GM12878 (cell line): ENCODE data around the gene ADAMTS7. TPM values are rescaled to one million over a fixed set of nuclear protein-coding genes. Genes with fewer than 3 reads are reported as not detected.

Experiments used
- ATAC-seq: fragments of 200-7000 bp; cut with Tn5 transposase; 3 replicates; pipeline ENCODE4 v1.9.1; 2020; ENCODE audit warnings: mild to moderate bottlenecking, moderate library complexity
- Bru-seq: library from RNA; stranded (reverse); fragments of 400-500 nt; gene quantifications from one replicate; lab custom pipeline; 2021; lab: Mats Ljungman, UMichigan
- BruChase-seq, 2 experiments: library from RNA; stranded (reverse); fragments of 400-500 nt; gene quantifications; one replicate each; lab custom pipeline; 2021; lab: Mats Ljungman, UMichigan
- BruUV-seq: library from RNA; stranded (reverse); fragments of 400-500 nt; replicated peaks from 2 replicates; lab custom pipeline; 2021; lab: Mats Ljungman, UMichigan
- CTCF ChIA-PET: fragments of 300-600 bp; sonication (Branson Sonifier 250); formaldehyde crosslinking; extraction: SDS; loops from one replicate; lab custom pipeline; 2021; ENCODE audit warnings: inconsistent platforms; lab: Yijun Ruan, JAX
- POLR2A ChIA-PET: fragments of 350-600 bp; formaldehyde crosslinking; extraction: SDS; loops from one replicate; lab custom pipeline; 2021; ENCODE audit warnings: inconsistent platforms; lab: Charles Lee
- RAD21 ChIA-PET: fragments of 300-600 bp; sonication (Branson Sonifier 250); formaldehyde crosslinking; loops from one replicate; lab custom pipeline; 2023; ENCODE audit warnings: antibody characterized with exemption; ENCODE audit not compliant: unreplicated experiment; lab: Charles Lee
- SMC1A ChIA-PET: fragments of 300-600 bp; sonication (Branson Sonifier 250); formaldehyde crosslinking; loops from one replicate; lab custom pipeline; 2023; ENCODE audit not compliant: unreplicated experiment, uncharacterized antibody; lab: Charles Lee
- DNase-seq: peaks from one replicate; pipeline ENCODE4 v3.0.0-alpha.2; 2011; ENCODE audit warnings: low read depth, low spot score
- FAIRE-seq: peaks from 3 replicates; lab custom pipeline; 2011; peaks lifted over from hg19 to GRCh38; lab: Jason Lieb, UNC
- H2AFZ ChIP-seq: 2 replicates; pipeline ENCODE4 v1.6.0; 2011; ENCODE audit warnings: low read depth, low read length, control low read depth; ENCODE audit not compliant: control insufficient read depth
- H3K27ac ChIP-seq: 2 replicates; pipeline ENCODE4 v1.5.1; 2011; ENCODE audit warnings: control low read depth; ENCODE audit not compliant: control insufficient read depth, insufficient read depth
- H3K27me3 ChIP-seq, 2 experiments: replicated peaks in 1 of 2; 2 replicates each; pipeline versions ENCODE4 v1.6.0 to v1.6.1; 2011; ENCODE audit warnings: low read length in 1 of 2; ENCODE audit not compliant: control insufficient read depth in 2 of 2, insufficient read depth in 2 of 2
- H3K36me3 ChIP-seq, 2 experiments: 2 replicates each; pipeline ENCODE4 v1.5.1; 2011; ENCODE audit warnings: low read length in 1 of 2; ENCODE audit not compliant: control insufficient read depth in 2 of 2, insufficient read depth in 2 of 2
- H3K4me1 ChIP-seq: 2 replicates; pipeline ENCODE4 v1.6.1; 2011; ENCODE audit warnings: mild to moderate bottlenecking, low read length, moderate library complexity, mixed read lengths; ENCODE audit not compliant: control insufficient read depth, insufficient read depth
- H3K4me2 ChIP-seq: 2 replicates; pipeline ENCODE4 v1.6.0; 2011; ENCODE audit warnings: control low read depth; ENCODE audit not compliant: control insufficient read depth, insufficient read depth
- H3K4me3 ChIP-seq: fragments of 200-600 bp; sonication (generic); 2 replicates; pipeline ENCODE4 v1.5.1; 2016
- H3K79me2 ChIP-seq: 2 replicates; pipeline ENCODE4 v1.6.0; 2011; ENCODE audit warnings: low read length; ENCODE audit not compliant: control insufficient read depth, insufficient read depth
- H3K9ac ChIP-seq: 2 replicates; pipeline ENCODE4 v1.8.0; 2011; ENCODE audit warnings: low read length, control low read depth, mixed read lengths; ENCODE audit not compliant: control insufficient read depth, insufficient read depth
- H3K9me3 ChIP-seq: replicated peaks from 3 replicates; pipeline ENCODE4 v1.5.1; 2011; ENCODE audit warnings: mild to moderate bottlenecking, low read length; ENCODE audit not compliant: control insufficient read depth, insufficient read depth
- H4K20me1 ChIP-seq: 2 replicates; pipeline ENCODE4 v1.6.0; 2011; ENCODE audit not compliant: control insufficient read depth, insufficient read depth
- GATAD2B ChIP-seq: fragments of 450-650 bp; conservative IDR thresholded peaks from 2 replicates; pipeline ENCODE4 v1.6.1; 2017; ENCODE audit warnings: low read depth, mild to moderate bottlenecking, moderate library complexity
- MEF2B ChIP-seq: fragments of 450-650 bp; IDR thresholded peaks from 2 replicates; pipeline ENCODE4 v1.6.1; 2018; ENCODE audit warnings: mild to moderate bottlenecking, moderate library complexity; ENCODE audit not compliant: partially characterized antibody, poor library complexity, severe bottlenecking
- MXI1 ChIP-seq: fragments of 150-350 bp; IDR thresholded peaks from 2 replicates; pipeline ENCODE4 v1.6.1; 2011; ENCODE audit warnings: low read depth, mild to moderate bottlenecking, inconsistent platforms, low read length, improper control_type of control experiment
- NR2C2 ChIP-seq: IDR thresholded peaks from 2 replicates; pipeline ENCODE4 v1.6.1; 2011; ENCODE audit warnings: borderline replicate concordance, low read depth; ENCODE audit not compliant: control insufficient read depth, insufficient read length
- RAD21 ChIP-seq: IDR thresholded peaks from 2 replicates; pipeline ENCODE4 v1.6.1; 2011; ENCODE audit warnings: mild to moderate bottlenecking, low read depth, low read length, moderate library complexity; ENCODE audit not compliant: insufficient read depth
- SMARCA5 ChIP-seq: fragments of 450-650 bp; IDR thresholded peaks from 2 replicates; pipeline ENCODE4 v1.6.1; 2017; ENCODE audit warnings: mild to moderate bottlenecking
- SMC3 ChIP-seq: IDR thresholded peaks from 2 replicates; pipeline ENCODE4 v1.6.1; 2011; ENCODE audit warnings: low read length, improper control_type of control experiment, borderline replicate concordance
- YY1 ChIP-seq: IDR thresholded peaks from 2 replicates; pipeline ENCODE4 v1.6.1; 2011; ENCODE audit warnings: low read depth, mild to moderate bottlenecking, low read length
- WGBS: methylation state at CpG from one replicate; pipeline ENCODE4 v1.1.6; 2016; ENCODE audit warnings: low lambda C conversion rate; ENCODE audit not compliant: insufficient replicate concordance, insufficient coverage; ENCODE audit errors: missing lambda C conversion rate; 5-methylcytosine and 5-hydroxymethylcytosine counted together
- in situ Hi-C: fragments of 300-500 bp; cut with MboI; formaldehyde crosslinking; loops from 9 replicates; pipeline ENCODE4 v1.14.3; 2018; ENCODE audit warnings: mixed read lengths
- intact Hi-C: fragments of 100-400 bp; cut with micrococcal nuclease; formaldehyde crosslinking; loops from one replicate; pipeline ENCODE4 v1.14.2; 2022; ENCODE audit not compliant: unreplicated experiment
- long read RNA-seq, 2 experiments: library from polyadenylated mRNA; unstranded; transcript quantifications; one replicate each; pipeline ENCODE4 v2.0.0, GENCODE V29; 2019 to 2020
- polyA minus RNA-seq, 3 experiments: library from RNA; depleted of rRNA, polyadenylated mRNA; stranded (reverse); fragments of >200 nt; gene quantifications; 2 replicates each; pipeline ENCODE4 v1.2.3, GENCODE V29; 2011
- polyA plus RNA-seq, 11 experiments: library from polyadenylated mRNA; depleted of rRNA in 4 of 11; unstranded in 6 of 11; stranded (reverse) in 5 of 11; fragments of >200 nt; fragmentation: Nextera tagmentation in 4 of 11; fragmentation: Illumina TruSeq in 1 of 11; extraction: Ambion mirVana in 4 of 11; extraction: Trizol in 1 of 11; gene quantifications; 1 replicate in 1 of 11; 2 replicates in 10 of 11; pipeline versions ENCODE4 v1.2.1 to v1.2.3, GENCODE V29; 2011 to 2016; ENCODE audit warnings: inconsistent platforms in 2 of 11, missing spikeins in 2 of 11, low read depth in 1 of 11
- total RNA-seq, 4 experiments: library from RNA; depleted of rRNA in 3 of 4; stranded (reverse); fragments of >200 nt in 3 of 4; fragmentation: Illumina TruSeq in 1 of 4; extraction: Trizol in 1 of 4; gene quantifications; 2 replicates each; pipeline versions ENCODE4 v1.2.1 to v1.2.3, GENCODE V29; 2013 to 2021
- TF ChIP-seq, protein P1 (sequence below): IDR thresholded peaks from 2 replicates; pipeline ENCODE4 v1.6.1; 2012; ENCODE audit warnings: low read depth, low read length, improper control_type of control experiment
- TF ChIP-seq, protein P2 (sequence below): IDR thresholded peaks from 2 replicates; pipeline ENCODE4 v1.6.1; 2011; ENCODE audit warnings: low read depth, mild to moderate bottlenecking, low read length, moderate library complexity, borderline replicate concordance; ENCODE audit errors: extremely low read depth

Gene ADAMTS7, protein sequence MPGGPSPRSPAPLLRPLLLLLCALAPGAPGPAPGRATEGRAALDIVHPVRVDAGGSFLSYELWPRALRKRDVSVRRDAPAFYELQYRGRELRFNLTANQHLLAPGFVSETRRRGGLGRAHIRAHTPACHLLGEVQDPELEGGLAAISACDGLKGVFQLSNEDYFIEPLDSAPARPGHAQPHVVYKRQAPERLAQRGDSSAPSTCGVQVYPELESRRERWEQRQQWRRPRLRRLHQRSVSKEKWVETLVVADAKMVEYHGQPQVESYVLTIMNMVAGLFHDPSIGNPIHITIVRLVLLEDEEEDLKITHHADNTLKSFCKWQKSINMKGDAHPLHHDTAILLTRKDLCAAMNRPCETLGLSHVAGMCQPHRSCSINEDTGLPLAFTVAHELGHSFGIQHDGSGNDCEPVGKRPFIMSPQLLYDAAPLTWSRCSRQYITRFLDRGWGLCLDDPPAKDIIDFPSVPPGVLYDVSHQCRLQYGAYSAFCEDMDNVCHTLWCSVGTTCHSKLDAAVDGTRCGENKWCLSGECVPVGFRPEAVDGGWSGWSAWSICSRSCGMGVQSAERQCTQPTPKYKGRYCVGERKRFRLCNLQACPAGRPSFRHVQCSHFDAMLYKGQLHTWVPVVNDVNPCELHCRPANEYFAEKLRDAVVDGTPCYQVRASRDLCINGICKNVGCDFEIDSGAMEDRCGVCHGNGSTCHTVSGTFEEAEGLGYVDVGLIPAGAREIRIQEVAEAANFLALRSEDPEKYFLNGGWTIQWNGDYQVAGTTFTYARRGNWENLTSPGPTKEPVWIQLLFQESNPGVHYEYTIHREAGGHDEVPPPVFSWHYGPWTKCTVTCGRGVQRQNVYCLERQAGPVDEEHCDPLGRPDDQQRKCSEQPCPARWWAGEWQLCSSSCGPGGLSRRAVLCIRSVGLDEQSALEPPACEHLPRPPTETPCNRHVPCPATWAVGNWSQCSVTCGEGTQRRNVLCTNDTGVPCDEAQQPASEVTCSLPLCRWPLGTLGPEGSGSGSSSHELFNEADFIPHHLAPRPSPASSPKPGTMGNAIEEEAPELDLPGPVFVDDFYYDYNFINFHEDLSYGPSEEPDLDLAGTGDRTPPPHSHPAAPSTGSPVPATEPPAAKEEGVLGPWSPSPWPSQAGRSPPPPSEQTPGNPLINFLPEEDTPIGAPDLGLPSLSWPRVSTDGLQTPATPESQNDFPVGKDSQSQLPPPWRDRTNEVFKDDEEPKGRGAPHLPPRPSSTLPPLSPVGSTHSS (N-terminal part only)
- total RNA-seq (2013; cell fraction: nucleolus; rRNA removed) = not detected in 2 replicates
- total RNA-seq (2014; rRNA removed) (0.22 TPM in 1 of 2 replicates, not detected in the other), total RNA-seq (2014; rRNA removed; fragmentation: Illumina TruSeq; extraction: Trizol) (0.09 TPM in 1 of 2 replicates, not detected in the other), total RNA-seq (2021) (0.08 and 0.28 TPM in 2 replicates), polyA plus RNA-seq (2011; rRNA removed) (not detected in 2 replicates), polyA plus RNA-seq (2014; fragmentation: Illumina TruSeq; extraction: Trizol) (0.03 TPM in 1 of 2 replicates, not detected in the other), polyA plus RNA-seq (2014; fragmentation: Nextera tagmentation; extraction: Ambion mirVana) (not detected), polyA plus RNA-seq (2014; rRNA removed) (0.09 and 0.16 TPM in 2 replicates), polyA plus RNA-seq (2016; fragmentation: Nextera tagmentation; extraction: Ambion mirVana) (under 1 TPM in 1 of 2 experiments, not detected in 1; 0.04 TPM), polyA minus RNA-seq (2011; rRNA and poly(A)+ RNA removed) (not detected in 2 replicates), Bru-seq, nascent RNA (percentile 19 among the genes with signal in this experiment), BruChase-seq, experiment 1, labeled RNA remaining after a 6-hour chase (percentile 16 among the genes with signal in this experiment), BruChase-seq, experiment 2, labeled RNA remaining after a 2-hour chase (percentile 6 among the genes with signal in this experiment)
- 0.07 TPM for polyA plus RNA-seq (2011; ENCODE audit: low read depth)
- 0.06 TPM in 1 of 2 replicates, not detected in the other for polyA plus RNA-seq (2011; cell fraction: cytosol; rRNA removed)
- polyA plus RNA-seq (2011; cell fraction: nucleus; rRNA removed) = 0.12 and 0.35 TPM in 2 replicates
- polyA plus RNA-seq (2012) = 0.24 and 0.48 TPM in 2 replicates
- polyA minus RNA-seq (2011; cell fraction: cytosol; rRNA and poly(A)+ RNA removed) = not detected in 2 replicates
- polyA minus RNA-seq (2011; cell fraction: nucleus; rRNA and poly(A)+ RNA removed) = not detected in 2 replicates
- long read RNA-seq, experiment 1 = 0 reads
- long read RNA-seq, experiment 2 = 0 reads

DNA sequence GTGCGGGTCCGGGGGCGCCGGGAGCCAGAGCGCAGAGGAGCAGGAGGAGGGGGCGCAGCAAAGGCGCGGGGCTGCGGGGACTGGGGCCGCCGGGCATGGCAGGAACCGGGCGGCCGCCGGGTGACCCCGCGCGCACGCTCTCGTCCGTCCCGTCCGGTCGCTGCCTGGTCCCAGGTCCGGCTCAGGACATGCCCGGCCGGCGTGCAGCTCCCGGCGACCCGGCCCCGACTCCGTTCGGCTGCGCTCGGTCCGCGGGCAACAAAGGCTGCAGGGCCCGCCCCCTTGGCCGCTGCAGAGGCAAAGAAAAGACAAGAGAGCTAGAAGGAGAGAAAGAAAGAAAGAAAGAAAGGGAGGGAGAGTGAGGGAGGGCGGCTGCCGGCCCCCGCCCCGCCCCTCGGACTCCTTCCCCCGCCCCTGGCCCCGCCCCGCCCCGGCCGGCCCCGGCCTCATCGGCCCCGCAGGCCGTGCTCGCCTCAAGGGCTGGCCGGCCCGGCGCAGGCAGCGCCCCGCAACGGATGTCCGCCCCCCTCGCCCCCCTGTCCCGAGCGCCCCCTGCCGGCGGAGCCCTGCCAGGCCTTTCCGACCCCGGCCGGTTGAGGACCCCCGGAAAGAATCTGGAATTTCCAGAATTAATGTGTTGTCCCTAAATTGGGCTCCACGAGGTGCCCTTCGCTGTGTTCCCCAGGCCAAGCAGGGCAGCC is at the start of gene ADAMTS7:
TSS of gene ADAMTS7 (minus strand) at position 341 of the 701 bp plus-strand sequence. CDS start at position 97, 244 bp downstream.
- 0% methylated on average over 17 of the region's 73 CpGs for WGBS
- ChIA-PET RAD21 (interaction anchor here (1.5 kb wide), 1 partner anchor 31 kb away, joined by 4 read pairs; no protein-coding TSS in a partner anchor), POLR2A (no interaction called here), SMC1A (interaction anchor here (0.6 to 1.1 kb wide), 2 partner anchors 62 to 95 kb away, joined by 3 read pairs; partner anchors contain the start of gene MORF4L1), CTCF (interaction anchor here (0.7 to 2.0 kb wide), 6 partner anchors 22 to 69 kb away, joined by 3 to 8 read pairs (median 3); no protein-coding TSS in a partner anchor)
- intact Hi-C loops (no loop called here), in situ Hi-C loops (no loop called here)
- H3K4me1 ChIP-seq = peaks cover 7% of the 10 kb centered on the region; the same call in 1 of the 2 replicates
- peaks cover 6% of the 10 kb centered on the region; the same call in 1 of the 3 replicates for H3K9me3 ChIP-seq
- no peaks in the 10 kb centered on the region for H3K79me2 ChIP-seq
- no peaks in the 10 kb centered on the region for H3K36me3 ChIP-seq
- no TSS peak for BruUV-seq
- H3K27me3 ChIP-seq = peaks cover 7 to 8% of the 10 kb centered on the region in 2 experiments
- ATAC-seq (peak; percentile 96), FAIRE-seq (no peak), DNase-seq (no peak)
- H3K27ac ChIP-seq = no peak within 1 kb of the TSS
- no peaks in the 10 kb centered on the region for H4K20me1 ChIP-seq
- H2AFZ ChIP-seq = peak within 1 kb of the TSS; percentile 72
- peak within 1 kb of the TSS; percentile 30; the same call in 1 of the 2 replicates for H3K9ac ChIP-seq
- H3K4me3 ChIP-seq = peak within 1 kb of the TSS; percentile 81
- H3K4me2 ChIP-seq = peak within 1 kb of the TSS; percentile 91
- 0 out of 2 replicates have a peak, but pooled peaks have one; percentile 27 for TF ChIP-seq YY1
- no peak for TF ChIP-seq MXI1
- no peak for TF ChIP-seq SMARCA5
- TF ChIP-seq, protein P1, sequence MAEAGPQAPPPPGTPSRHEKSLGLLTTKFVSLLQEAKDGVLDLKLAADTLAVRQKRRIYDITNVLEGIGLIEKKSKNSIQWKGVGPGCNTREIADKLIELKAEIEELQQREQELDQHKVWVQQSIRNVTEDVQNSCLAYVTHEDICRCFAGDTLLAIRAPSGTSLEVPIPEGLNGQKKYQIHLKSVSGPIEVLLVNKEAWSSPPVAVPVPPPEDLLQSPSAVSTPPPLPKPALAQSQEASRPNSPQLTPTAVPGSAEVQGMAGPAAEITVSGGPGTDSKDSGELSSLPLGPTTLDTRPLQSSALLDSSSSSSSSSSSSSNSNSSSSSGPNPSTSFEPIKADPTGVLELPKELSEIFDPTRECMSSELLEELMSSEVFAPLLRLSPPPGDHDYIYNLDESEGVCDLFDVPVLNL = no peak
- TF ChIP-seq SMC3 = 0 out of 2 replicates have a peak, but pooled peaks have one; percentile 10
- TF ChIP-seq RAD21 = peak; percentile 36
- TF ChIP-seq GATAD2B = no peak
- TF ChIP-seq MEF2B = no peak
- TF ChIP-seq NR2C2 = no peak
- TF ChIP-seq, protein P2, sequence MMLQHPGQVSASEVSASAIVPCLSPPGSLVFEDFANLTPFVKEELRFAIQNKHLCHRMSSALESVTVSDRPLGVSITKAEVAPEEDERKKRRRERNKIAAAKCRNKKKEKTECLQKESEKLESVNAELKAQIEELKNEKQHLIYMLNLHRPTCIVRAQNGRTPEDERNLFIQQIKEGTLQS = no peak
